ENCODE measurements around the gene CSF3R. TPM values are rescaled to one million over a fixed set of nuclear protein-coding genes. Genes with fewer than 3 reads are reported as not detected.
"Not testable (repeated sequence)": the region's sequence is repeated elsewhere in the genome, so short reads cannot be mapped to it uniquely, and the experiment has no call there.

CSF3R gene
- total RNA-seq, 2 donors from 2014 or later: 0.30 to 0.79 TPM

DNA sequence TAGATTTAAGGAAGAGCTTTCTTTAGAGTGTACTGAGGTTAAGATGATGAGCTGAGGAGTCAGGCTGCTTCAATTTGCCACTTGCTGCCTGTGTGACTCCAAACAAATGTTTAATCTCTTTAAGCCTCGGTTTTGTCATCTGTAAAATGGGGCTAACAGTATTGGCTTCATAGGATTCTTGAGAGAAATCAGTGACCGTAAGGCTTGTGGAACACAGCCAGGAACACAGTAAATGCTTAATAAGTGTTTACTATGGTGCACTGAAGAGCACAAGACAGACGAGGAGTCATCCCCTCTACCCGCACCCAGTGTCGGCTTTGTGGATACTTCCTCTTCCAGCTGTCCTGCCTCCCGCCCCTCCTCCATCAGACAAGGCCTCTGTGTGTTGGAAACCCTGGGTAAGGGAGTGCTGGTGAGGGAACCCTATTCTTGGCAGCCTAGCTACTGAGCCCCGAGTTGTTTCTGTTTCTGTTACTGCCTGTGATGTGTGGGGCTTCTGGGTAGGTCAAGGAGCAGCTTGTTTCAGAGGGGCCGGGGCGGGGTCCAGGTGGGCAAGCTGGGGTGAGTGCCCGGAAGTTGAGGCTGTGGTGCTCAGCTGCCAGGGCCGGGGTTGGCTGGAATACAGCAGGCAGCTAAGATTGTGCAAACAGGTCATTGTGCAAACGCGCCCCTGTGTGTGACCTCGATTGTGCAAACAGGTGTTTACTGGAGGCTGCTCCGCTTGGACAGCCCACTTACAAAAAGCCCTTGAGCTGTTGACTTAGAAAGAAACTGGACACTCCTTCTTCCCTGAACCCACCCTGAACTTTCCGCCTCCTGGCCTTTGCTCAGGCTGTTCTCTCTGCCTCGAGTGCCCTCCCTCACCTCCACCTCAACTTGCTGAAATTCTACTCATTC is 4.0 kb upstream of the CSF3R start:
- ATAC-seq (replicated peaks in 1 of 2) (no peak), DNase-seq (no peak)
- Mint-ChIP-seq H3K27ac (no peak overlapping the region), H3K9me3 (no peaks in the 10 kb centered on the region), H3K4me3 (no peak overlapping the region), H3K4me1 (ENCODE audit: low read depth) (peaks cover 8% of the 10 kb centered on the region), H3K27me3 (ENCODE audit: low read depth) (peaks cover 5% of the 10 kb centered on the region), H3K36me3 (ENCODE audit: insufficient read depth in 2 of 2) (no peaks in the 10 kb centered on the region)

DNA sequence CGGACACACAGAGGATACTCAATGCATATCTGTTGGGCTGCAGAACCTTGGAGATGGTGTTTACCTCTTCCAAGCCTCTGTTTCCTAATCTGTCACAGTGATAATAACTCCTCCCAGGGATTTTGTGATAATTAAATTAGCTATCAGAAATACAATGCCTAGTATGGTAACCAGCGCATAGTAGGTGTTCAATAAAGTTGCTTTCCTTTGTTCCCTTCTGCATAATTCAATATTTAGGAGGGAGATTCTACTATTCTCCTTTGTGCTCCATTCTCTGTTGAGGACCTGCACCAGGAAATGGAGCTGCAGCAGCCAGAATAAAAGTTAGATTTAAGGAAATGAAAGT is 3.4 kb upstream of the CSF3R start:
- no peak for ATAC-seq (replicated peaks in 1 of 2)
- Mint-ChIP-seq H3K4me1 (ENCODE audit: low read depth) (peaks cover 10% of the 10 kb centered on the region), H3K36me3 (ENCODE audit: insufficient read depth in 2 of 2) (no peaks in the 10 kb centered on the region), H3K27ac (no peak overlapping the region), H3K4me3 (no peak overlapping the region), H3K27me3 (ENCODE audit: low read depth) (peaks cover 5% of the 10 kb centered on the region), H3K9me3 (no peaks in the 10 kb centered on the region)
- no peak for DNase-seq

DNA sequence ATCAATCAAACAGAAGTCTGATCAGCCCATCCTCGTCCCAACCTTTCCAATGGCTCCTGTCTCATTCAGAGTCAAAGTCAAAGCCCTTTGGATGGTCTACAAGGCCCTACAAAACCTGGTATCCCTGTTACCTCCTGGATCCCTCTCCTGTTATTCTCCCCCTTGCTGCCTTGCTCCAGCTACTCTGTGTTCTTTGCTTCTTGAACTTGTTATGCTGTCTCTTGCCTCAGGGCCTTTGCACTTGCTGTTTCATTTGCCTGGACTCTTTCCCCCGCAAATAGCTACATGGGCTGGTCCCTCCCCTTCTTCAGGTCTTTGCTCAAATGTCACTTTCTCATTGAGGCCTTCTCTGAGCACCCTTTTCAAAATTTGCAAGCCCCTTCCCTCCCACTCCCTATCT is 1.4 kb upstream of the CSF3R start:
- Mint-ChIP-seq H3K9me3 (no peaks in the 10 kb centered on the region), H3K36me3 (ENCODE audit: insufficient read depth in 2 of 2) (no peaks in the 10 kb centered on the region), H3K4me3 (no peak overlapping the region), H3K4me1 (ENCODE audit: low read depth) (peaks cover 10% of the 10 kb centered on the region), H3K27me3 (ENCODE audit: low read depth) (peaks cover 5% of the 10 kb centered on the region), H3K27ac (no peak overlapping the region)
- no peak for ATAC-seq (replicated peaks in 1 of 2)
- no peak for DNase-seq

DNA sequence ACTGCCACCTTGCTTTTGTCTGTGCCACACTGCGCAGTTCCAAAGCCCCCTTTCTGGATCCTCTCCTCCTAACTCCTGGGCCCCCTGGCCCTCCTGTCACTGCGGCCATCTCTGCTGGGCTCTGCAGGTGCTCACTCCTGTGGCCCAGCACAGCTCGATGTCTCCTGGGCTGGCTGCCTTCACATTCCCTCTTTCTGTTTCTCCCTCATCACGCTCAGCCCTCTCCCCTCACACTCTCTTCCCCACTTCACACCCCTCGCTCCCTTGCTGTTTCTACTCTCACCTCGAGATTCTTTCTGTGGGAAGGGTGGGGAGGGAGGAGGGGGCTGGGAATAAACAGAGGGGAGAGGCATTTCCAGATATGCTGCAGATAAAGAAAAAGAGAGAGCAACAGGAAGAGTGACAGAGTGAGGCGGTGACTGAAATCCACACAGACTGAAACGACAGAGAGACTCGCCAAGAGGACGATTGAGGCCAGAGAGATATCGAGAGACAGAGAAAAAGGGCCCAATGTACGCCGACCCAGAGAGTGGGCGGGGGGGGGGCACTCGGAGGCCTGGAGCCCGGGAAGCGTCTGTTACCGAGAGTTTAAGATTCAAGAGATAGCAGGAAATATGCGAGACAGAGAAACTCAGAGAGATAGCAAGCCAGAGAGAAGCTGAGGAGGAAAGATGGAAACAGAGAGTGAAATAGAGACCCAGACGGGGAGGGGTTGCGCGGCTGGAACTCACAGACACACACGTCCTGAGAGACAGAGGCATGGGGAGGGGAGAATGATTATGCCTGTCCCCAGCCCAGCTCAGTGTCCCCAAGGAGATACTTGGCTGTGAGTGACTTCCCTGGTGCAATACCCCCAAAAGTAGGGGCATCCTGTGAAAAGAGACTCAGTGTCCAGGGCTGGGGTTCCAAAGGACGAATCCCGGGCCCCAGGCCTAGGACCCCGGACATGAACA is 666 bp downstream of the CSF3R start:
- no peaks in the 10 kb centered on the region for H3K36me3 Mint-ChIP-seq (ENCODE audit: insufficient read depth in 2 of 2)
- H3K9me3 Mint-ChIP-seq: no peaks in the 10 kb centered on the region
- peaks cover 10% of the 10 kb centered on the region for H3K4me1 Mint-ChIP-seq (ENCODE audit: low read depth)
- peak overlapping the region; percentile 20 to 75 for H3K4me3 Mint-ChIP-seq
- peaks cover 5% of the 10 kb centered on the region for H3K27me3 Mint-ChIP-seq (ENCODE audit: low read depth)
- ATAC-seq (replicated peaks in 1 of 2): peak; percentile 35 to 45
- no peak for DNase-seq
- H3K27ac Mint-ChIP-seq: no peak overlapping the region

DNA sequence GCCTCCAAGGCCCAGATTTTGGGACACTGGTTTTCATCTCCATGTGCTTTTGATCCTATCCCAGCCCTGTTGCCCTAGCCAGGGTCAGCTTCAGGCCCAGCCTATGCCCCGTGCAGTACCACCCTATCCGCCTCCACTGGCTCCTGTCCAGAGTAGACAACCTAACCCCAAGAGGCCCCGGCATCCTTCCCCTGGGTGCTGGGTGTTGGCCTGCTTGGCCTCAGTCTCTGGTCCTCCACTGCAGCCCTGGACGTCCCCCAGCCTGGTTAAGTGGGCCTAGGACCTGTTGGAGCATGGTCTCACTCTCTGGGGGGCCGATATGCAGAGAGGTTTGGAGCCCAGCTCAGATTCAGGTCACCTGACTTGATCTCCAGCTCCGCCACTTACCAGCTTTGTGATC is 1.6 kb downstream of the CSF3R start:
- Mint-ChIP-seq H3K27ac (no peak overlapping the region), H3K27me3 (ENCODE audit: low read depth) (peaks cover 5% of the 10 kb centered on the region), H3K9me3 (no peaks in the 10 kb centered on the region), H3K4me1 (ENCODE audit: low read depth) (peaks cover 10% of the 10 kb centered on the region), H3K4me3 (no peak overlapping the region), H3K36me3 (ENCODE audit: insufficient read depth in 2 of 2) (no peaks in the 10 kb centered on the region)
- no peak for ATAC-seq (replicated peaks in 1 of 2)
- DNase-seq: no peak

DNA sequence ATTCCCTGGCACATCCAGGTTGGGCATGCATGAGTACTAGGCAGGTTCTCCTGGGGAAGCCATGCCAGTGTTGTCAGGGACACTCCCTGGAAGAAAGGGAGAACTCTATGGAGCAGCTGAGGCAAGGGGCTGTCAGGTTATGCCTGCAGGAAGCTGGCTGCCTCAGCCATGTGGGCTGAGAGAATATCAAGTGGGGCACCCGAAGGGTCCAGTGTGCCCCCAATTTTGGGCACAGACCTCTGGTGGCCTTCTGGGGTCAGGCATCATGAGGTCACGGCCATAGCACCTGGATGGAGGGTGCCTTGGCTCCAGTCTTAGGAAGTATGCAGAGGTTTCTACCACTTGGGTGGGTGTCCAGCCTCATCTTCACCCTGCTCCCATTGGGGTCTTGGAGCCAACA is 2.6 kb downstream of the CSF3R start:
- Mint-ChIP-seq H3K27ac (no peak overlapping the region), H3K4me1 (ENCODE audit: low read depth) (peaks cover 10% of the 10 kb centered on the region), H3K36me3 (ENCODE audit: insufficient read depth in 2 of 2) (no peaks in the 10 kb centered on the region), H3K9me3 (no peaks in the 10 kb centered on the region), H3K27me3 (ENCODE audit: low read depth) (no peaks in the 10 kb centered on the region), H3K4me3 (no peak overlapping the region)
- DNase-seq: no peak
- no peak for ATAC-seq (replicated peaks in 1 of 2)

DNA sequence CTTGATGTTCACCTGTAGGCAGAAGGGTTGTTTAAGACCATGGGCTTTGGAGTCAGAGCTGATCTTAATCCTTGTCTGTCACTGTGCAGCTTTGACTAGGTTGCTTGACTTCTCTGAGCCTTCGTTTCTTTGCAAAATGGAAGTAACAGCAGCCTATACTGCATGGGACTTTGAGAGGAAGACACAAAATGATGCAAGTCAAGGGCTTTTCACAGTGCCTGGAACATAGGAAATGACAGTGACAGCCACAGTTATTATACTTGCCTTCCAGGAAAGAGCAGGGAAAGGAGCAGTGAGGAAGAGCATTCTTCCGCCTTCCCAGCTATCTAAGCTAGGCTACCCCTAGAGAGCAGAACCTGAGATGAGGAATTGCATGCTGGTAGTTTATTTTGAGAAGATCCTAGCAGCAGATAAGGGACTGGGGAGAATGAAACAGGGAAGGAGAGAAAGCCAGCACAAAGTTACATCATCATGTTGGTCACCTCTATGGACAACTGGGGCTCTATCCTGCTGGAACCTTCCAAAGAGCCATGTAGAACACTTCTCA is 3.1 kb downstream of the CSF3R start:
- no peaks in the 10 kb centered on the region for H3K27me3 Mint-ChIP-seq (ENCODE audit: low read depth)
- ATAC-seq (replicated peaks in 1 of 2): no peak
- H3K4me3 Mint-ChIP-seq: no peak overlapping the region
- H3K27ac Mint-ChIP-seq: no peak overlapping the region
- no peak for DNase-seq
- peaks cover 12% of the 10 kb centered on the region for H3K4me1 Mint-ChIP-seq (ENCODE audit: low read depth)
- H3K9me3 Mint-ChIP-seq: no peaks in the 10 kb centered on the region
- H3K36me3 Mint-ChIP-seq (ENCODE audit: insufficient read depth in 2 of 2): no peaks in the 10 kb centered on the region

DNA sequence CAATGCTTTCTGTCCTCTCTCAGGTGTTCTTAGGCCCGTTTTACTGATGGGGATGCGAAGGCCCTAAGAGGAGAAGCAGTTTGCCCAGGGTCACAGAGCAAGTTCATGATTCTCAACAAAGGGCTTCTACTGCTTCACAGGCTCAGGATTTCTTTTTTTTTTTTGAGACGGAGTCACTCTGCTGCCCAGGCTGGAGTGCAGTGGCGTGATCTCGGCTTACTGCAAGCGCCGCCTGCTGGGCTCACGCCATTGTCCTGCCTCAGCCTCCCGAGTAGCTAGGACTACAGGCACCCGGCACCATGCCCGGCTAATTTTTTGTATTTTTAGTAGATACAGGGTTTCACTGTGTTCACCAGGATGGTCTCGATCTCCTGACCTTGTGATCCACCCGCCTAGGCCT is 5.1 kb downstream of the CSF3R start:
- not testable (repeated sequence) for H3K9me3 Mint-ChIP-seq; H3K27ac Mint-ChIP-seq; DNase-seq; H3K36me3 Mint-ChIP-seq (ENCODE audit: insufficient read depth in 2 of 2); H3K27me3 Mint-ChIP-seq (ENCODE audit: low read depth); H3K4me3 Mint-ChIP-seq; ATAC-seq (replicated peaks in 1 of 2)
- H3K4me1 Mint-ChIP-seq (ENCODE audit: low read depth): peaks cover 20% of the 10 kb centered on the region

DNA sequence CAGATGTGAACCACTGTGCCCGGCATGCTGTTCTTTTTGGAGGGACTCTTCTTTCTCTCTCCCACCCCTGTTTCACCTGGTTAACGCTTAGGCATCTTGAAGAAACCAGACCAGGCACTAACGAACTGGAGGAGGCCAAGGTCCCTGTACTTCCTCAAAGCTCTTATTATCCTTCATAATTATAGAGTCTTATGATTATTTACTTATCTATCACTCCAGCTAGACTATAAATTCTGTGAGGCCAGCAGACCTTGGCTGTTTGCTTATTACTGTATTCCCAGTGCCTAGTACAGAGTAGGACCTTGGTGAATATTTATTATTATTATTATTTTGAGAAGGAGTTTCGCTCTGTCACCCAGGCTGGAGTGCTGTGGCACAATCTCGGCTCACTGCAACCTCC is 5.8 kb downstream of the CSF3R start:
- H3K4me1 Mint-ChIP-seq (ENCODE audit: low read depth): peaks cover 14% of the 10 kb centered on the region
- no peak for DNase-seq
- no peak overlapping the region for H3K27ac Mint-ChIP-seq
- no peak for ATAC-seq (replicated peaks in 1 of 2)
- H3K4me3 Mint-ChIP-seq: no peak overlapping the region
- no peaks in the 10 kb centered on the region for H3K27me3 Mint-ChIP-seq (ENCODE audit: low read depth)
- no peaks in the 10 kb centered on the region for H3K36me3 Mint-ChIP-seq (ENCODE audit: insufficient read depth in 2 of 2)
- H3K9me3 Mint-ChIP-seq: no peaks in the 10 kb centered on the region

DNA sequence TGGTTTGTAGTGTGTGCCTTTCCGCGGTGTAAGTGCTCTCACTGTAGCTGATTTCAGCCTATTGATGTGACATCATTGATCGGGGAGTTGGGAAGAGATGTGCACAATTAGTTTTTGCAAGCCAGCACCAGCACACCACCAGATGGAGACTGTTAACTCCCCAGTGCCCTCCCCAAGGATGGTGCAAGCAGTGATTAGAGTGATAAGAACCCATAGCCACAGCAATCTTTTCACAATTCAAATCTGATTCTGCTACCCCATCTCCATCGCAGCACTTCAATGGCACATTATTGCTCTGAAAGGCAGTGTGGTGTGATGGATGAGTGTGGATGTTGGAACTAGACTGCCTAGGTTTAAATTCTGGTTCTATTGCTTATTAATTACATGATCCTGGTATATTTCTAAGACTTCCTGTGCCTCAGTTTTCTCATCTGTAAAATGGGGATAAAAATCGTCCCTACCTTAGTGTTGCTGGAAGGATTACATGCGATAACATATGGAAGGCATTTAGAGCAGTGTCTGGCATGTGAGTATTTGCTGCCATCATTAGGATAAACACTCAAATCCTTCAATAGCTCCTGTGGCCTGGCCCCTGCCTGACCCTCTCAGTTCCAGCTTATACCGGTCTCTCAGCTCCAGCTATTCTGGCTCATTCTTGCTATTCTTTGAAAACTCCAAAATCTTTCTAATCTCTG is 6.7 kb downstream of the CSF3R start:
- Mint-ChIP-seq H3K27ac (no peak overlapping the region), H3K36me3 (ENCODE audit: insufficient read depth in 2 of 2) (no peaks in the 10 kb centered on the region), H3K4me1 (ENCODE audit: low read depth) (peaks cover 10% of the 10 kb centered on the region), H3K9me3 (no peaks in the 10 kb centered on the region), H3K27me3 (ENCODE audit: low read depth) (no peaks in the 10 kb centered on the region), H3K4me3 (no peak overlapping the region)
- ATAC-seq (replicated peaks in 1 of 2): no peak
- no peak for DNase-seq

DNA sequence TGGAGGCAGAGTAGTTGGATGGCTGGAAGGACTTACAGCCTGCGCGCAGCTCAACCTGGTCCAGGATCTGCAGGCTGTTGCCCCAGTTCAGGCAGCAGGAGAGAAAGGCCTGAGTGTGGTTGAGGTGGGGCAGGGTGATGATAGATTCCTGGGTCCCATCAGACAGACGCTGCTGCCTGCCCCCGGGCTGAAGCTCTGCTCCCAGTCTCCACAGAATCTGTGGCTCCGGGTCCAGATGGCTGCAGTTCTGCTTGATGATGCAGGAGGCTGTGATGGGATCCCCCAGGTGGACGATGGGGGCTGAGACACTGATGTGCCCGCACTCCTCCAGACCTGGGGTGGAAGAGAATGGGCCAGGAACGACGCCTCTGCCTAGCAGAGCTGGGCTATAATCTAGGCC is 7.4 kb downstream of the CSF3R start:
- peaks cover 10% of the 10 kb centered on the region for H3K4me1 Mint-ChIP-seq (ENCODE audit: low read depth)

DNA sequence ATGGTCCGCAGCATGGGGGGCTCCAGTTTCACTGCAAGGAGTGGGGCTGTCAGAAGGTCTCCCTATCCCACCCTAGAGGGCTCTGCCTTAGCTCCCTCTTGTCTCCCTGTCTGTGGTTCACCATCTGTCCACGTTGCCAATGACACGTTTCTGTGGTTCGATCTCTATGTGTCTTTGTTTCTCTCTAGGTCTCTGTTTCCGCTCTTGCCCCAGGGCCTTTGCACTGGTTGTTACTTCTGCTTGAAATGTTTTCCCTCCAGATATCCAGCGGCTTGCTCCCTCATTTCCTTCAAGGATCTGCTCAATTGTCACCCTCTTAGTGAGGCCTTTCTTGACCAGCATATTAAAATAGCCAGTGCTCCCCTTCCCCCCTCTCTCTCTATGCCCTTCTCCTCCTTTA is 10.1 kb downstream of the CSF3R start:
- DNase-seq (no peak), ATAC-seq (replicated peaks in 1 of 2) (no peak)
- no peaks in the 10 kb centered on the region for H3K27me3 Mint-ChIP-seq (ENCODE audit: low read depth)
- peaks cover 10% of the 10 kb centered on the region for H3K4me1 Mint-ChIP-seq (ENCODE audit: low read depth)
- H3K9me3 Mint-ChIP-seq: no peaks in the 10 kb centered on the region
- no peak overlapping the region for H3K27ac Mint-ChIP-seq
- H3K36me3 Mint-ChIP-seq (ENCODE audit: insufficient read depth in 2 of 2): no peaks in the 10 kb centered on the region
- no peak overlapping the region for H3K4me3 Mint-ChIP-seq

More for the DNA sequence above, 7.4 kb downstream of the CSF3R start:
- no peak overlapping the region for H3K4me3 Mint-ChIP-seq
- H3K27me3 Mint-ChIP-seq (ENCODE audit: low read depth): no peaks in the 10 kb centered on the region
- no peak overlapping the region for H3K27ac Mint-ChIP-seq
- DNase-seq: no peak
- no peaks in the 10 kb centered on the region for H3K36me3 Mint-ChIP-seq (ENCODE audit: insufficient read depth in 2 of 2)
- no peak for ATAC-seq (replicated peaks in 1 of 2)
- H3K9me3 Mint-ChIP-seq: no peaks in the 10 kb centered on the region
